Fibroblast of skin of left biceps (primary cell): ENCODE results near the gene SUSD5.
"Not testable (repeated sequence)": the region's sequence is repeated elsewhere in the genome, so short reads cannot be mapped to it uniquely, and the experiment has no call there.

Experiments used
- DNase-seq, 2 experiments: peaks; one replicate each; pipeline ENCODE4 v3.0.0-alpha.2; 2013; ENCODE audit warnings: low read depth in 2 of 2

Gene SUSD5

GRCh38 chr3:33152363-33153360 lies 65.9 kb downstream of the SUSD5 start:
- DNase-seq = no peak

- no peak for DNase-seq
These were observed 69.3 kb downstream of the SUSD5 start for GRCh38 chr3:33149342-33149741.

GRCh38 chr3:33146791-33147445 lies 71.7 kb downstream of the SUSD5 start:
- DNase-seq = peak in 1 of 2 experiments; percentile 11

DNA sequence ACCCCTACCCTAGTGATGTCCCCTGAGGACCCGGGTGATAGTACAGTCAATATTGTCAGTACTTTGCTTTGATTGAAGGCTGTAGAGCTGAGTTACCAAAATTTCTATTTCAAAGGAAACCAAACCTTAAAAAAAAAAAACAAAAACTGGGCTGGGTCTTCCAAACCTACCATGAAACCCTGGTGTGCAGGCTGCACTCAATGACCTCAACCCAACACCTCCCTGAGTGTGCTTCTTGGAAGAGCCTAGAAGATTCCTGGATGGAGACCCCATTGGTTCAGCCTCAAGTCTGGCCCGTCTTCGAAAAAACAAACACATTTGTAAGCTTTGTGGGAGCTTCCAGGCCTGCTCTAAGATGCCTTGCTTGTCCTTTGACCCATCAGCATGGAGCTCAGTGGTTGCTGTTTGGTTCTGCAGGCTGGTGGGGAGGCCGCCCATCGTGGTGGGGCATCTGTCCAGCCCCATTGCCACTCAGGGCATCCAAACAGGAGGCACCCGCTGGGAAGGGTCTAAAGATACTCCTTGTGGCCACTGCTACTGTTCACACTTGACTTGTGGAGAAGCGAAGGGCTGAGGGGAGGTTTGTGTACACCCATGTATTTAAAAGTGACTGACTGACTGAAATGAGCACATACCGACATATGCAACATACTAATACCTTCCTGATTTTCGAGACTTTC lies 72.6 kb downstream of the SUSD5 start:
- no peak for DNase-seq

GRCh38 chr3:33145221-33145900 lies 73.2 kb downstream of the SUSD5 start:
- no peak for DNase-seq

- no peak for DNase-seq
These were observed 74.2 kb downstream of the SUSD5 start for GRCh38 chr3:33144433-33144832.

DNA sequence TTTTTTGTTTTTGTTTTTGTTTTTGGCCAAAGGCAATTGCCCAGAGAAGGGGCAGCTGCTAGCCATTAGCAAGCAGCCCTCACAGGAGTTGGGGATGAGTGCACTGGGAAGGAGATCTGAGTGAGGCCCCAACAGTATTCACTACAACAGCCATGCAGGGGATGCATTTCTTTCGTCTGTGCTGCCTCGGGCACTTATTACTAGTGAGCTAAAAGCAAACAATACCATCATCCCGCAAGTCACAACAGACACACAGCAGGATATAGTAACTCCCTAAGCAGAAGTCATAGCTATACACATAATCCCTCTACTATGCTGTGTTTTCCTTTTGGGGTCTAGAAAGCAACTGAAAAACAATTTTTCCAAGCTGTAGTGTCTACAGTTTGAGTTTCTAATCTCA lies 77.6 kb downstream of the SUSD5 start:
- DNase-seq = no peak

- no peak for DNase-seq
These were observed 78.6 kb downstream of the SUSD5 start for GRCh38 chr3:33139996-33140395.

- DNase-seq = not testable (repeated sequence)
These were observed 79.5 kb downstream of the SUSD5 start for GRCh38 chr3:33139006-33139623.

DNA sequence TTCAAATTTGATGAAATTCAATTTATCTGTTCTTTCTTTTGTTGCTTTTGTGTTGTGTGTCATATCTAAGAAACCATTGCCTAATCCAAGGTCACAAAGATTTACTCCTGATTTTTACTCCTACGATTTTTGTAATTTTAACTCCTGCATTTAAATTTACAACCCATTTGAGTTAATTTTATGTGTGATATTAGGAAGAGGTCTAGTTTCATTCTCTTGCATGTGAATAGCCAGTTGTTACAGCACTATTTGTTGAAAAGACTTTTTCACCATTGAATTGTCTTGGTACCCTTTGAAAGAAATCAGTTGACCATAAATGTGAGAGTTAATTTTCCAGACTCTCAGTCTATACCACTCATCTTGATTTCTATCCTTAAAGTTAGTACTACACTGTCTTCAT lies 80.9 kb downstream of the SUSD5 start:
- no peak for DNase-seq

GRCh38 chr3:33134026-33134625 lies 84.5 kb downstream of the SUSD5 start:
- DNase-seq = no peak

GRCh38 chr3:33132019-33132360 lies 86.6 kb downstream of the SUSD5 start:
- no peak for DNase-seq

DNA sequence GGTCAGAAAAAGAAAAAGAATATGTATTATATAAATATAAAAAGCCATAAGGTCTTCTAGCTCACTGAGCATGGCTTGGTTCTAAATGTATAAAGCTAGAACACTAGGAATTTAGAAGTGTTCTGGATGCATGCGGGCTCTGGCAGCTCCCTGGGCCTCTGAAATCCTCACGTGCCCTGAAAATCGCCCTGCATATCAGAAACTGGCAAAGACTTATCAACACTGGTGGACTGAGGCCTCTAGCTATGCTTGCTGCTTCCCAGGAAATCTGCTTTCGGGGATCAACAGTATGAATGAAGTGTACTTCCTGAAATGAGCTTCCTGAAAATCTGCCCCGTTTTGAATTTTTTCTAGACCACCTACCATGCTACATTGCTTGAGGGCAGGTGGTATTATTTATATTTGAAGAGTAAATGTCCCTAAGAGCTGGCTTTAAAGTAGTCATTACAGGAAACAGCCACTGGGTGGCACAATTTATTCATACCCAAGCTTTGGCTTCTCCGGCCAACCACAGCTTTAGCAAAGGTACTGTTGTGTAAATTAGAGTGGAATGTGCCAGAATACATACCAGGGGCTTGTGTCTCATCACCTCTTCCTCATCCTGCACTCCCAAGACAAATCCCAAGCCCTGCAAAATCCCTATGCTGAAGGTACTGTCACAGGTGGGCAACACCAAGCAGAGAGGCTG lies 87.1 kb downstream of the SUSD5 start:
- peak; percentile 33 to 43 for DNase-seq

- no peak for DNase-seq
These were observed 88.5 kb downstream of the SUSD5 start for GRCh38 chr3:33130144-33130543.

GRCh38 chr3:33128706-33129105 lies 89.9 kb downstream of the SUSD5 start:
- DNase-seq = no peak

DNA sequence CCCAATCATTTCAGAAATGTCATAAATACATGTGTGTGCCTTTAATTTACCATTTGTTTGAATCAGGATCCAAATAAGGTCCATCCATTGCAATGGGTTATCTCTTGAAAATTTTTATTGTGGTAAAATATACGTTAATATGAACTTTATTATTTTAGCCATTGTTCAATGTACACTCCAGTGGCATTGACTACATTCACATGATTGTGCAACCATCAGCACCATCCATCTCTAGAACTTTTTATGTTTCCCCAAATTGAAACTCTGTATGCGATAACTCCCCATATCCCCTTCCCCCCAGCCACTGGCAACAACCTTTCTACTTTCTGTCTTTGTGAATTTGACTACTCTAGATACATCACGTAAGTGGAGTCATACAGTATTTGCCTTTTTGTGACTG lies 92.8 kb downstream of the SUSD5 start:
- DNase-seq = no peak

DNA sequence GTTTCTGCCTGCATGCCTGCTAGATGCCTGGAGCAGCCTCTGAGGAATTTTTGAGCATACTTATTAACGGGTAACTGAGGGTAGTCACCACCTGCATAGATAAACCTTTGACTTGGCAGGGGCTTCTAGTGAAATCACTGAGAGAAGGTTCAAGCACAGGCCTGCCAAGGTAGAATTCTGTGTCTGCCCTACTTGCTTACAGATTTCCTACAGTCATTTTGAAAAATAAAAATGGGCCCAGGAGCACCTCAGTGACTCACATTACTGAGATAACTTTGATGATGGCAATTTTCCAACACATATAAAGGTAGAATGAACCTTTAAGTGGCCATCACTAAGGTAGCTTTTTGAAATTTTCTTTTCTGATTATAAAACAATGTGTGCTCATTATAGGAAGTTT lies 94.0 kb downstream of the SUSD5 start:
- DNase-seq = no peak

- no peak for DNase-seq
These were observed 95.6 kb downstream of the SUSD5 start for GRCh38 chr3:33122991-33123390.

DNA sequence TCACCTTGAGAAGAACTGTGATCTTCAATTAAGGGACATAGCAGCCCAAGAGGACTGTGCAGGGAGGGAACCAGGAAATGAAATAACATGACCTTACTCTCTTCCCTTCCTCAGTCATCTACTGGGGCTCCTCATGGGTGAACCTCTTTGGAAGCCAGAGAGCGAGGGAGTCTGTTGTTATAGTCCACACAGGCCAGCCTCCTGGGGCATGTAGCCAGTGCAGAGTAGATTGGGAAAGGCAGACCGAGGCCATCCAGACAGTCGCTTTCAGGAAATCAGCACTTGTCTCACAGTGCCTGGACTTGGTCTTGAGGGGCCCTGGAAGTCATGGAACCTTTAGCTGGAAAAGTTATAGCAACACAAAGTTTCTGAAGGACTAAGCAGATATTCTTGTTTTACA lies 98.7 kb downstream of the SUSD5 start:
- DNase-seq = no peak

GRCh38 chr3:33117461-33117860 lies 101.1 kb downstream of the SUSD5 start:
- no peak for DNase-seq
